Bone marrow (tissue), 2 donors: ENCODE measurements around the gene TMEM87B.
"Not testable (repeated sequence)": the region's sequence is repeated elsewhere in the genome, so short reads cannot be mapped to it uniquely, and the experiment has no call there.

ENCODE experiments used
- DNase-seq, 2 donors: peaks; one replicate each; lab custom pipeline; 2025; lab: John Stamatoyannopoulos, UW

The TMEM87B gene

GRCh38 chr2:112133344-112133743, 78.3 kb downstream of the TMEM87B start:
- DNase-seq, result no peak

GRCh38 chr2:112134120-112134519, 79.1 kb downstream of the TMEM87B start:
- DNase-seq, result no peak

GRCh38 chr2:112136096-112136495, 81.0 kb downstream of the TMEM87B start:
- DNase-seq, result no peak

- no peak for DNase-seq
Observed at GRCh38 chr2:112137516-112138158, 82.6 kb downstream of the TMEM87B start.

DNA sequence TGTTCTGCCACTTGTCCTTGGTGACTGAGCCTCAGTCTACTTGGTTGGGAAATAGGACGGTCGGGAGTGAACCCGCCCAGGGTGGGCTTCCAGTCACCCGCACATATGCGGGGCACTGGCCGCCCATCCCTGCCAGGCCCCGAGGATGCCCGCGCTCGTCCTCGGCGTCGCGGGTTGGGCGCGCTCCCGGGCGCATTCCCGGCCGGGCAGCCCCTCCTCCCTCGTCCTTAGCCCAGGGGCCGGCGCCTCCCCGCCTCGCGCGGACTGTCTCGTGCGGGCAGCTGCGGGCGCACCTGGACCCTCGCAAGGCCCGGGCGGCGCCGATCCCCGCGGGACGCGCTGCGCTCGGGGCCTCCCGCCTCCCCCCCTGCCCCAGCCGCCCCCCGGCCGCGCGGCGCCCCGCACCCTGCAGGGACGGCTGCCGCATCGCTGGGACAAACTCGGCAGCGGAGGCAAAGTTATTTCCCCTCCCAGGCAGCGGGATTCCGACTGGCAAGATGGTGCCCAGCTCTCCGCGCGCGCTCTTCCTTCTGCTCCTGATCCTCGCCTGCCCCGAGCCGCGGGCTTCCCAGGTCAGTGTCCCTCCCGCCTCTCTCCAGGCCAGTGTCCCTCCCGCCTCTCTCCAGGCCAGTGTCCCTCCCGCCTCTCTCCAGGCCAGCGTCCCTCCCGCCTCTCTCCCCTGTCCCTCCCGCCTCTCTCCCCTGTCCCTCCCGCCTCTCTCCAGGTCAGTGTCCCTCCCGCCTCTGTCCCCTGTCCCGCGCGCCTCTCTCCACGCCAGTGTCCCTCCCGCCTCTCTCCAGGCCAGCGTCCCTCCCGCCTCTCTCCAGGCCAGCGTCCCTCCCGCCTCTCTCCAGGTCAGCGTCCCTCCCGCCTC, 83.3 kb downstream of the TMEM87B start, which contains the start of gene FBLN7:
Gene FBLN7, plus strand, starts transcription at position 227 of the 874 bp plus-strand sequence. Its CDS starts 271 bp downstream, at position 498.
- DNase-seq, result no peak

DNA sequence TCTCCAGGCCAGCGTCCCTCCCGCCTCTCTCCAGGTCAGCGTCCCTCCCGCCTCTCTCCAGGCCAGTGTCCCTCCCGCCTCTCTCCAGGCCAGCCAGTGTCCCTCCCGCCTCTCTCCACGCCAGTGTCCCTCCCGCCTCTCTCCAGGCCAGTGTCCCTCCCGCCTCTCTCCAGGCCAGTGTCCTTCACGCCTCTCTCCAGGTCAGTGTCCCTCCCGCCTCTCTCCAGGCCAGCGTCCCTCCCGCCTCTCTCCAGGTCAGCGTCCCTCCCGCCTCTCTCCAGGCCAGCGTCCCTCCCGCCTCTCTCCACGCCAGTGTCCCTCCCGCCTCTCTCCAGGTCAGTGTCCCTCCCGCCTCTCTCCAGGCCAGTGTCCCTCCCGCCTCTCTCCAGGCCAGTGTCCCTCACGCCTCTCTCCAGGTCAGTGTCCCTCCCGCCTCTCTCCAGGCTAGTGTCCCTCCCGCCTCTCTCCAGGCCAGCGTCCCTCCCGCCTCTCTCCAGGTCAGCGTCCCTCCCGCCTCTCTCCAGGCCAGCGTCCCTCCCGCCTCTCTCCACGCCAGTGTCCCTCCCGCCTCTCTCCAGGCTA, 84.1 kb downstream of the TMEM87B start:
- not testable (repeated sequence) for DNase-seq

DNA sequence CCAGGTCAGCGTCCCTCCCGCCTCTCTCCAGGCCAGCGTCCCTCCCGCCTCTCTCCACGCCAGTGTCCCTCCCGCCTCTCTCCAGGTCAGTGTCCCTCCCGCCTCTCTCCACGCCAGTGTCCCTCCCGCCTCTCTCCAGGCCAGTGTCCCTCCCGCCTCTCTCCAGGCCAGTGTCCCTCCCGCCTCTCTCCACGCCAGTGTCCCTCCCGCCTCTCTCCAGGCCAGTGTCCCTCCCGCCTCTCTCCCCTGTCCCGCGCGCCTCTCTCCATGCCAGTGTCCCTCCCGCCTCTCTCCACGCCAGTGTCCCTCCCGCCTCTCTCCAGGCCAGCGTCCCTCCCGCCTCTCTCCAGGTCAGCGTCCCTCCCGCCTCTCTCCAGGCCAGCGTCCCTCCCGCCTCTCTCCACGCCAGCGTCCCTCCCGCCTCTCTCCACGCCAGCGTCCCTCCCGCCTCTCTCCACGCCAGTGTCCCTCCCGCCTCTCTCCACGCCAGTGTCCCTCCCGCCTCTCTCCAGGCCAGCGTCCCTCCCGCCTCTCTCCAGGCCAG, 84.7 kb downstream of the TMEM87B start:
- DNase-seq, result not testable (repeated sequence)

GRCh38 chr2:112140205-112140802, 85.2 kb downstream of the TMEM87B start:
- DNase-seq, result no peak

DNA sequence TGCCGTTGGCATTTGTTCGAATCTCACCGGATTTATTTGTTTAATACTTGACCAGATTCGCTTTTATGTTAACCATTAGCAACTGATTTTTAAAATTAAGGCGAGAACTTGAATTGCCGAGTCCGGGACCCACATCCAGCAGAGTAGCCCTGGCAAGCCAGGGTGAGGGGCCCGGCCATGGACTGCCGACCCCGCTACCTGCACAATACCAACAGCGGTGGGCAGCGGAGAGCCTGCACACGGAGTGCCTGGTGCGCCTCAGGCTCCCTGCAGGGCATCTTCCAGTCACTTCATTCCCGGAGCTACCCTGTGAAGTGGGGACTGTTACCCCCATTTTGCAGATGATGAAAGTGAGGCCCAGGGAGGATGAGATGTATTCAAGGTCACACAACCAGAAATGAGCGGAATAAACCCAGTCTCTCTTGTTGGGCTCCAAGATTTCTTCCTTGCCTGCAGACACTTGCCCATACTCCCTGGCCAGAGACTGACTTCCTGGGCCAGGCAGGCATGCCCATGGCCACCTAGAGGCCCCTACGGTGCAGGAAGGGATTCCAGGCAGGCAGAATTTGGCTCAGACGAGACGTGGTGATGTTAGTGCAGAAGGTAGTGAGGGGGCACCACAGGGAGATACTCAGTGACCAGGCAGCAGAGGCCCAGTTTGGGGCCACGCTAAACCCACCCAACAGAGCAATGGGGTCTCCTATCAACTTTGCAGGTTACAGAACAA, 86.0 kb downstream of the TMEM87B start:
- DNase-seq, result no peak

DNA sequence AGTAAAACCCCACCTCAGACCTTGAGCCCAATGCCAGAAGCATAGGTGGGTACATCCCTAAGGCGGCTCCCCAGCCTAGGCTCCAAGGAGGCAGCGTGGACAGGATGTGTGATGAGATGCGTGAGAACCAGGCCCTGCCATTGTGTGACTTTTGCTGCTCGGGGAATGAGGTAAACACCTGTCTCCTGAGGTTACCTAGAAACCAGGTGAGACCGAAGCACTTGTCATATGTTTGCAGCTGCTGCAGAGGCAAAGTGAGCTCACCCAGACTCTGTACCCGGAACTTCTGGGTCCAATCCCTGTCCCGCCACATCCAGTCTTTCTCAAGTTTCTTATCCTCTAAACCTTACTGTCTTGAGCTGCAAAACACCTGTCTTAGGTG, 86.5 kb downstream of the TMEM87B start:
- no peak for DNase-seq

GRCh38 chr2:112142525-112143078, 87.5 kb downstream of the TMEM87B start:
- DNase-seq, result no peak

GRCh38 chr2:112143150-112143549, 88.1 kb downstream of the TMEM87B start:
- DNase-seq, result no peak

DNA sequence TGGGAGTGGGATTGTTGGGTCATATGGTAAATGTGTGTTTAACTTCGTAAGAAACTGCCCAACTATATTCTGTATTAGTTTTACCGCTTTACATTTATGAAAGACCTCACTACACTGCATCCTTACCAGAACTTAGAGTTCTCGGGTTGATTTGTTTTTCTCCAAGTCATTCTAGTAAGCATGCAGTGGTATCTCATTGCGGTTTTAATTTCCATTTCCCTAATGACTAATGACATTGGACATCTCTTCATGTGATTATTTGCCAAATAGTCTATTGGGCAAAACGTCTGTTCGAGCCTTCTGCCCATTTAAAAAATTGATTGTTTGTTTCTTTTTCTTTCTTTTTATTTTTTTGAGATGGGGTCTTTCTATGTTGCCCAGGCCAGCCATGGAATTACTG, 89.9 kb downstream of the TMEM87B start:
- DNase-seq, result no peak

DNA sequence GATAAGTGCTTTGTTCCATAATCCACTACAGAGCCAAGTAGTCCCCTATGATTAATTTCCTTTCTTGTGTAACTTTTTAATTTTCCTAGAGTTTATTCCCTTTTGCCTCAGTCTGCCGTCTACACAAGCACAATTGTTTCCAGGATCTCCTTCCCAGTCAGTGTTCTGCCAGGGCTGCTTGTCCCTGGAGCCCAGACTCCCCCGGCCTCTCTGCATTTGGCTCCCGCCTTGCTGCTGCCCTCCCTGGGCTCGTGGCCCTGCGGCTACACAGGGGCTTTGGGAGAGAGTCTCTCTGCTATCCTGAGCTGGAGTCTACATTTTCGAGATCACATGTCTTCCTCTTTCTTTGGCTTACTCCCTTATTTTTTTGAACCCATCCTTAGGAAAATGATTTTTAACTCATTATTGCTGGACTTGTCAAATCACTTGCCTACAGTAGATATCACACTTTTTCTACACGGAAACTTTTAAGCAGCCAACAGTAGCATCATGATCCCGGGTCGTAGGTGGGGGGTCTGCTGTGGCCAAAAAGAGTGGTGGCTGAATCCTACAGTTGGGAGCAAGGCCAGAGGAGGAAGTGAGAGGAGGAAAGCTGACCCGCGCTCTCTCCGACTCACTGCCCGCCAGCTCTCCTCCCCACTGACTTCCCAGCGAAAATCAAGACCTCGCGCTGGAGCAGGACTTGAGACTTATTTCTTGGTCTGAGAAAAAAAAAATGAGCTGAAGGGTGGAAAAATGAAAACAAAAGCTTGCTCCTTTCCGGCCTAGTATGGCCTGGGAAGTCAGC, 92.5 kb downstream of the TMEM87B start:
- no peak for DNase-seq

DNA sequence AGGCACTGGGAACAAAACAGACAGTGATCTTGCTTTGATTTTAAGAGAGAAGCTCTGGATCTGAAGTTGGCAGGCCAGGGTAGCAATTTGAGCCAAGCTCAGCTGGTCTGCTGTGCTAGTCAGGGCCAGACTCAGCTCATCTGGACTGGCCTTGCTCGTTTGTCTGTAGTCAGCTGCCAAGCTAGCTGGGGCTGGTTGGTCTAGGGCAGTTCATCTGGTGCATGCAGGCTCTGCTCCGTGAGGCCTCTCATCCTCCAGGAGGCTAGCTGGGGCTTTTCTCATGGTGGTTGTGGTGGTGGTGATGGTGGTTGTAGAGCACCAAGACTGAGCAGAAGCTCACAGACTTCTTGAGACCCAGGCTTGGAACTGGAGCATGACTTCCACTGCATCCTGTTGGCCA, 93.4 kb downstream of the TMEM87B start:
- no peak for DNase-seq

- no peak for DNase-seq
Observed at GRCh38 chr2:112149194-112149593, 94.1 kb downstream of the TMEM87B start.

DNA sequence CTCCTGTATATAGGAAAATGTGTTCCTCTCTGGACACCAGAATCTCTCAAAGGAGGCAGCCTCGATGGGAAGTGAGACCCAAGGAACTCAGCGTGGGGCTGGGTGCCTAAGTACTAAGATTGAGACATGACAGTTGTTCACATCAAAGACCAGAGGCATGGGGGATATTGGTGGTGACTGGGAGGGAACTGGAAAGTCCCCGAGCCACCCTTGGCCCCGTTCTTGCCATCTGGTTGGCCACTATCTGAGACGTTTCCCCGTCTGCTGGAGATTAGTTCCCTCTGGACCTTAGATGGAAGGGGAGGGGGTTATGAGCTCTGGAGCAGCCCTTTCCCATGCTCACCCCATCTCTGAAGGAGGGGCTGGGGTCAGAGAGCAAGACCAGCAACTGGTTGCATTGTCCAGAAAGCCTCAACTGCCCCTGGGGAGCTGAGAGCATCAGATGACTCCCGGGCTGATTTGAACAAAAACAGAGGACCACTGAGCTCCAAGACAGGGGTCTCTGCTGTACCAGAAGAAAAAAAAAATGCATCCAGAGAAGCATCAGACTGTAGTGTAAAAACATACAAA, 94.9 kb downstream of the TMEM87B start:
- DNase-seq, result no peak

DNA sequence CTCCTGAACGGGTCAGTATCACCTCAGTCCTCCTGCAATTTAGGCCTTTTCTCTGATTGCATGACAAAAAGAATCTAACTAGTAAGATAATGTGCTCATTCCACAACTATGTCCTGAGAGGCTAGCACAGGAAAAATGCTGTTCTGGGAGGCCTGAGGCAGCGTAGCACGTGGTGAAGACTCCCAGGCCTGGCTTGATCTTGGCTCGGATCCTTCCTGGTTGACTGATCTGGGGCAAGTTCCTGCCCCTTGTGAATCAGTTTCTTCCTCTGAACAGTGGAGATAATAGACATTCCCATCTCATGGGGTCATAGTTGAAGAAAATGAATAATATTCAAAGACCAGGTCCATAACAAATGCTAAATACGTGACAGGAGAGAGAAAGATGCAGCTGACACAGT, 95.4 kb downstream of the TMEM87B start:
- no peak for DNase-seq

DNA sequence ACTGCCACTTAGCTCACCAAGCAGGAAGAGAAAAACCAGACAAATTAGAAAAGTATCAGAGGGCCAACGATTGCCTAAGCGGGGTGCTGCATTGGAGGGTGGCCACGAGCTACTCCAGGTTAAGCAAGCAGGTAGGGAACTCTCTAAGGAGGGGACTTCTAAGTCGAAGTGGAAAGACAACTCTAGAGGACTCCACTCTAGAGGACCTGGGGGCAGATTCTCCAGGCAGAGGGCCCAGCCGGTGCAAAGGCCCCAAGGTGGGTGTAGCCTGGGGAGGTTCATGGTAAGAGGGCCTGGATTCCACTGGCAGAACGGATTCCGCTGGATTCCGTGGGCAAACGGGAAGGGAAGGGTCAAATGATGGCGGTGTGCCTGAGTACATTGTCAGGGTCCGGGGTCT, 95.8 kb downstream of the TMEM87B start:
- no peak for DNase-seq

GRCh38 chr2:112151271-112151670, 96.2 kb downstream of the TMEM87B start:
- DNase-seq, result no peak
